LNCaP clone FGC (cell line): ENCODE results near the gene FRMPD1.

Source experiments
- DNase-seq: peaks from one replicate; pipeline ENCODE4 v3.0.0-alpha.2; 2011; ENCODE audit warnings: low read depth
- H3K4me3 ChIP-seq: 2 replicates; pipeline ENCODE4 v1.5.1; 2011; ENCODE audit warnings: mild to moderate bottlenecking, low read depth, low read length, control low read depth
- CTCF ChIP-seq: IDR thresholded peaks from 2 replicates; pipeline ENCODE4 v1.5.1; 2012; ENCODE audit warnings: mild to moderate bottlenecking; ENCODE audit not compliant: control insufficient read depth, insufficient read depth; ENCODE audit errors: extremely low read depth

FRMPD1 gene

DNA sequence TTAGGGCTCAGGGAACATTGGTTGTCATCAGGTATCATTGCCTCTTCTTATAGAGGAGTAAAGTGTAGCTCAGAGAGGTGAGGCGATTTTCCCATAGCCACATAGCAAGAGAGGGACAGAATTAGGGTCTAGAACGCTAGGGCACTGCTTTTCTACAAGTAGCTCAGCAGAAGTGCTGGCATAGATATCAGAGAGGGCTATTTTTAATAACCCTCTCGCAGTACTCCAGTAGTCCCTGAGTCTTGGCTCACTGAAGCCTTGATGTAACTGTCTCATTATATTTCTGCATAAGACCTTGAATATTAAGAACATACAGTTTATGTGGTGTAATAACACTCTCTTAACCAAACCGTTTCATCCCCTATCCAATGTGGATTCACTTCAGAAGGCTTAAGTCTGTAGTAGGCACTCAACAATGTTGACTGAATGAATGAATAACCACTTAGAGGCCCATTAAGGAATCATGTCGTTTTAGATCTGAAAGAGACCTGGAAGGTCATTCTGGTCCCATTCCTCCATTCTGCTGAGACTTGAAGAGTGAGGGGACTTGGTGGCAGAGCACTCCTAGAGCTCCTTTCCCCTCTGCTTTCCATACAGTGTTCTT, 4.7 kb upstream of the FRMPD1 start:
- TF ChIP-seq CTCF, result no peak
- no peak overlapping the region for H3K4me3 ChIP-seq
- DNase-seq, result no peak

GRCh38 chr9:37650299-37650872, 368 bp upstream of the FRMPD1 start:
- TF ChIP-seq CTCF, result no peak
- no peak for DNase-seq
- peak overlapping the region; percentile 32 for H3K4me3 ChIP-seq

GRCh38 chr9:37652261-37652660, 1.5 kb downstream of the FRMPD1 start:
- H3K4me3 ChIP-seq, result no peak overlapping the region
- no peak for TF ChIP-seq CTCF

DNA sequence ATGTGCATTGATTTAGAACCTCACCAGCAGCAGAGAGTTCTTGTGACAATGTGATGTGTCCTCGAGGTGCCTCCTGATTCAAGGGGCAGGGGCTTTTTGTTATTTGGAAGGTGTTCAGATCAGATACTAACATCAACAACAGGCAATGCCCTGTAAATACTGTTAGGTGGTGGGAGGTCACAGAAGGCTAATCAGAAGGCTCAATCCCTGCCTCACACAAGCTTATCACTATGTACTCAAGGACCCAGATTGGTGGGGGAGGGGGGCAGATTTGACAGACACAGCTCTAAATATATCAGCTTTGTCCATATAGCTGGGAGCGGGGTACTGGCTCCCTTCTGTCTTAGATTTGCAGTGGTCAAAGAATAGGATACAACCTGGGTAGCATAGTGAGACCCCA, 2.6 kb downstream of the FRMPD1 start:
- DNase-seq, result no peak
- H3K4me3 ChIP-seq, result no peak overlapping the region
- TF ChIP-seq CTCF, result no peak

More at GRCh38 chr9:37652261-37652660, 1.5 kb downstream of the FRMPD1 start:
- no peak for DNase-seq

DNA sequence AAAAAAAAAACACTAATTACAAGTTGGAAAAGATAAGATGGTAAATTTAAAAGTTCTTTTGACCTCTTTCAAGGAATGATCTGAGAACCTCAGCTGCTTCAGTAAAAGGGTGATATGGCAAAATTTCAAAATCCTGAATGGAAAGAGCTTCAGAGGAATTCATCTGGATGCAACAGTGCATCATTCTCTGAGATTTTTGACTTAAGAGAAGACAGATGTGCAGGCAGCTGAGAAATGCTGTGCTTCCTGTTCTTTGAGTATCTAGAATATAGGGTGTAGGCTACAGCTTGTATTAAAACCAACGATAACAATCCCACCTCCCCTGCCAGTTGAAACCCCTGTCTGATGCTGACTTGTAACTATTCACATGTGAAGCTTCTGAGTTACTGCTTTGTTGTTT, 6.2 kb downstream of the FRMPD1 start:
- no peak for DNase-seq
- H3K4me3 ChIP-seq, result no peak overlapping the region
- TF ChIP-seq CTCF, result no peak

- DNase-seq, result no peak
- no peak for TF ChIP-seq CTCF
- H3K4me3 ChIP-seq, result no peak overlapping the region
Observed at GRCh38 chr9:37660691-37661090, 9.9 kb downstream of the FRMPD1 start.

- H3K4me3 ChIP-seq, result no peak overlapping the region
- no peak for TF ChIP-seq CTCF
- DNase-seq, result no peak
Observed at GRCh38 chr9:37663926-37664325, 13.2 kb downstream of the FRMPD1 start.
